Caco-2 (cell line): Measurements from ENCODE around the gene PLA2G1B. TPM values are rescaled to one million over a fixed set of nuclear protein-coding genes. Genes with fewer than 3 reads are reported as not detected.

Experiments
- BruUV-seq: library from RNA; stranded (reverse); fragments of 400-500 nt; replicated peaks from 2 replicates; lab custom pipeline; 2021; lab: Mats Ljungman, UMichigan
- CTCF ChIA-PET: fragments of 300-600 bp; sonication (Branson Sonifier 250); formaldehyde crosslinking; loops from one replicate; lab custom pipeline; 2022; ENCODE audit warnings: antibody characterized with exemption; lab: Charles Lee
- POLR2A ChIA-PET: fragments of 300-600 bp; sonication (Branson Sonifier 250); formaldehyde crosslinking; loops from one replicate; lab custom pipeline; 2022; ENCODE audit warnings: antibody characterized with exemption; lab: Charles Lee
- DNase-seq, 2 experiments: peaks; one replicate each; pipeline versions ENCODE4 v3.0.0 to v3.0.0-alpha.2; 2020 to 2022
- H3K27me3 ChIP-seq: replicated peaks from 2 replicates; pipeline ENCODE4 v1.6.0; 2011; ENCODE audit warnings: low read length; ENCODE audit not compliant: control insufficient read depth, insufficient read depth
- H3K36me3 ChIP-seq: 2 replicates; pipeline ENCODE4 v1.5.1; 2011; ENCODE audit warnings: low read length; ENCODE audit not compliant: control insufficient read depth, insufficient read depth
- H3K4me1 ChIP-seq: fragments of 250-450 bp; sonication (Bioruptor Pico); 2 replicates; pipeline ENCODE4 v1.5.1; 2020; ENCODE audit warnings: mild to moderate bottlenecking
- H3K4me3 ChIP-seq: 2 replicates; pipeline ENCODE4 v1.5.1; 2011; ENCODE audit warnings: low read depth, mild to moderate bottlenecking, control low read depth, low read length
- H3K9me3 ChIP-seq: fragments of 250-450 bp; sonication (Bioruptor Pico); 2 replicates; pipeline ENCODE4 v1.5.1; 2020; ENCODE audit warnings: mild to moderate bottlenecking, moderate library complexity
- H3K27ac Mint-ChIP-seq: one replicate; pipeline ENCODE4 v1.8.0; 2022; ENCODE audit warnings: mixed read lengths; ENCODE audit not compliant: unreplicated experiment
- H3K27me3 Mint-ChIP-seq: one replicate; pipeline ENCODE4 v1.8.0; 2022; ENCODE audit warnings: mixed read lengths; ENCODE audit not compliant: insufficient read depth, unreplicated experiment
- H3K36me3 Mint-ChIP-seq: one replicate; pipeline ENCODE4 v1.8.0; 2022; ENCODE audit warnings: mild to moderate bottlenecking, mixed read lengths; ENCODE audit not compliant: insufficient read depth, unreplicated experiment
- H3K4me1 Mint-ChIP-seq: one replicate; pipeline ENCODE4 v1.8.0; 2022; ENCODE audit warnings: low read depth, mixed read lengths; ENCODE audit not compliant: unreplicated experiment
- H3K4me3 Mint-ChIP-seq: one replicate; pipeline ENCODE4 v1.8.0; 2022; ENCODE audit warnings: mild to moderate bottlenecking, moderate library complexity, mixed read lengths; ENCODE audit not compliant: unreplicated experiment
- H3K9me3 Mint-ChIP-seq: one replicate; pipeline ENCODE4 v1.8.0; 2022; ENCODE audit warnings: mixed read lengths; ENCODE audit not compliant: unreplicated experiment
- CTCF ChIP-seq, 2 experiments: fragments of 200-600 bp in 1 of 2; IDR thresholded peaks; 1 replicate in 1 of 2; 2 replicates in 1 of 2; pipeline versions ENCODE4 v1.5.1 to v1.8.0; 2011 to 2022; ENCODE audit warnings: antibody characterized with exemption in 1 of 2, control low read depth in 1 of 2, inconsistent platforms in 1 of 2, low read depth in 1 of 2, low read length in 1 of 2, mild to moderate bottlenecking in 1 of 2, moderate library complexity in 1 of 2; ENCODE audit not compliant: insufficient read depth in 1 of 2, severe bottlenecking in 1 of 2, unreplicated experiment in 1 of 2
- intact Hi-C: fragments of 100-400 bp; cut with micrococcal nuclease; formaldehyde crosslinking; loops from one replicate; pipeline ENCODE4 v1.10.0; 2022; ENCODE audit not compliant: unreplicated experiment
- total RNA-seq: library from RNA; stranded (reverse); gene quantifications from 2 replicates; pipeline ENCODE4 v1.2.3, GENCODE V29; 2022

The PLA2G1B gene
- total RNA-seq, 1 experiment from 2014 or later: not detected

GRCh38 chr12:120292661-120293531 is 34.7 kb downstream of the PLA2G1B start, which contains the start of gene RNU4-1:
Gene RNU4-1, minus strand, starts transcription at chr12:120293237.
- no peaks in the 10 kb centered on the region for H3K9me3 ChIP-seq
- Mint-ChIP-seq H3K4me1 (no peaks in the 10 kb centered on the region), H3K36me3 (no peaks in the 10 kb centered on the region), H3K9me3 (no peaks in the 10 kb centered on the region), H3K4me3 (peak within 1 kb of the TSS; percentile 14), H3K27me3 (no peaks in the 10 kb centered on the region), H3K27ac (no peak within 1 kb of the TSS)
- ChIA-PET CTCF (interaction anchor here (0.6 to 2.9 kb wide), 6 partner anchors 9 to 144 kb away, joined by 6 to 30 read pairs (median 8); partner anchors contain the start of genes PXN and SIRT4), POLR2A (interaction anchor here (0.5 to 3.6 kb wide), 21 partner anchors 10 to 1324 kb away, joined by 3 to 297 read pairs (median 5); partner anchors contain the start of genes POP5, PXN, RAB35 and RPLP0)
- BruUV-seq: no TSS peak
- peak within 1 kb of the TSS; percentile 48 for H3K4me3 ChIP-seq
- peaks cover 7% of the 10 kb centered on the region for H3K4me1 ChIP-seq
- TF ChIP-seq CTCF (IDR thresholded peaks at IDR 0.05; ENCODE audit: insufficient read depth in 1 of 2, low read depth in 1 of 2, low read length in 1 of 2, severe bottlenecking in 1 of 2, unreplicated experiment in 1 of 2): no peak
- no peaks in the 10 kb centered on the region for H3K36me3 ChIP-seq
- peak; percentile 89 to 93 for DNase-seq
- no peaks in the 10 kb centered on the region for H3K27me3 ChIP-seq
- intact Hi-C loops: loop anchor here (1.0 kb wide), 1 partner anchor 9 kb away; the partner anchor contains the start of gene SIRT4

GRCh38 chr12:120292411-120292660 is 35.2 kb downstream of the PLA2G1B start:
- ChIA-PET CTCF (interaction anchor here (1.5 to 2.9 kb wide), 5 partner anchors 10 to 64 kb away, joined by 3 to 30 read pairs (median 7); partner anchors contain the start of genes PXN and SIRT4), POLR2A (interaction anchor here (0.5 to 3.6 kb wide), 16 partner anchors 9 to 1325 kb away, joined by 3 to 297 read pairs (median 7); partner anchors contain the start of genes POP5, PXN, RAB35 and RPLP0)
- BruUV-seq: TSS peak; percentile 98
- no peak for TF ChIP-seq CTCF (IDR thresholded peaks at IDR 0.05; ENCODE audit: insufficient read depth in 1 of 2, low read depth in 1 of 2, low read length in 1 of 2, severe bottlenecking in 1 of 2, unreplicated experiment in 1 of 2)
- Histone ChIP-seq H3K27me3 (no peaks in the 10 kb centered on the region), H3K4me1 (peaks cover 7% of the 10 kb centered on the region), H3K4me3 (peak overlapping the region; percentile 48), H3K36me3 (no peaks in the 10 kb centered on the region), H3K9me3 (no peaks in the 10 kb centered on the region)
- Mint-ChIP-seq H3K4me3 (no peak overlapping the region), H3K4me1 (peaks cover 2% of the 10 kb centered on the region), H3K9me3 (no peaks in the 10 kb centered on the region), H3K27ac (no peak overlapping the region), H3K36me3 (no peaks in the 10 kb centered on the region), H3K27me3 (no peaks in the 10 kb centered on the region)
- DNase-seq: no peak
- intact Hi-C loops: no loop called here

GRCh38 chr12:120290609-120291305 is 36.8 kb downstream of the PLA2G1B start:
- intact Hi-C loops: loop anchor here (1.0 kb wide), 2 partner anchors 7 to 62 kb away; no protein-coding TSS in a partner anchor
- CTCF ChIA-PET: interaction anchor here (0.7 to 2.9 kb wide), 8 partner anchors 12 to 82 kb away, joined by 3 to 30 read pairs (median 6); partner anchors contain the start of genes PXN and SIRT4
- DNase-seq: peak; percentile 41 to 46

More at GRCh38 chr12:120290609-120291305, 36.8 kb downstream of the PLA2G1B start:
- Histone ChIP-seq H3K4me3 (no peak overlapping the region), H3K36me3 (no peaks in the 10 kb centered on the region), H3K9me3 (no peaks in the 10 kb centered on the region), H3K4me1 (peaks cover 18% of the 10 kb centered on the region), H3K27me3 (no peaks in the 10 kb centered on the region)
- Mint-ChIP-seq H3K27me3 (no peaks in the 10 kb centered on the region), H3K36me3 (peaks cover 10% of the 10 kb centered on the region), H3K4me3 (no peak overlapping the region), H3K4me1 (peaks cover 18% of the 10 kb centered on the region), H3K9me3 (no peaks in the 10 kb centered on the region), H3K27ac (no peak overlapping the region)
- TF ChIP-seq CTCF (IDR thresholded peaks at IDR 0.05; ENCODE audit: insufficient read depth in 1 of 2, low read depth in 1 of 2, low read length in 1 of 2, severe bottlenecking in 1 of 2, unreplicated experiment in 1 of 2): no peak
- POLR2A ChIA-PET: interaction anchor here (0.5 to 3.6 kb wide), 27 partner anchors 8 to 239 kb away, joined by 3 to 297 read pairs (median 6); partner anchors contain the start of genes PXN, RAB35, RPLP0 and SIRT4
- no TSS peak for BruUV-seq
